Left lung (tissue), 10 donors: ENCODE data around the gene ABHD13. TPM values are rescaled to one million over a fixed set of nuclear protein-coding genes. Genes with fewer than 3 reads are reported as not detected.
A peak's percentile ranks its signal among the peaks of the same experiment; 100 is the strongest.
"Not testable (repeated sequence)": the region's sequence is repeated elsewhere in the genome, so short reads cannot be mapped to it uniquely, and the experiment has no call there.

Source experiments
- ATAC-seq: fragments of 200-7000 bp; cut with Tn5 transposase; one replicate; pipeline ENCODE4 v1.9.1; 2020; ENCODE audit warnings: moderate library complexity
- DNase-seq, 4 donors: peaks; one replicate each; pipeline ENCODE4 v3.0.0-alpha.2; 2013 to 2020
- H3K27ac ChIP-seq, 2 donors: fragments of 200-600 bp; sonication (generic) in 1 of 2; one replicate each; pipeline versions ENCODE4 v1.5.0 to v1.8.0; 2020 to 2021
- H3K27me3 ChIP-seq, 2 donors: fragments of 200-600 bp; sonication (generic) in 1 of 2; one replicate each; pipeline versions ENCODE4 v1.5.0 to v1.8.0; 2020 to 2021
- H3K36me3 ChIP-seq, 2 donors: fragments of 200-600 bp; sonication (generic) in 1 of 2; one replicate each; pipeline versions ENCODE4 v1.5.0 to v1.8.0; 2020 to 2021
- H3K4me1 ChIP-seq, 2 donors: fragments of 200-600 bp; one replicate each; pipeline ENCODE4 v1.8.0; 2021
- H3K4me3 ChIP-seq, 2 donors: fragments of 200-600 bp; sonication (generic) in 1 of 2; one replicate each; pipeline versions ENCODE4 v1.5.0 to v1.8.0; 2020 to 2021; ENCODE audit warnings: mild to moderate bottlenecking in 1 of 2
- H3K9me3 ChIP-seq, 2 donors: fragments of 200-600 bp; sonication (generic) in 1 of 2; one replicate each; pipeline versions ENCODE4 v1.5.0 to v1.8.0; 2020 to 2021
- CTCF ChIP-seq, 2 donors: fragments of 200-600 bp; sonication (generic) in 1 of 2; IDR thresholded peaks; one replicate each; pipeline versions ENCODE4 v1.5.0 to v1.8.0; 2021; ENCODE audit warnings: antibody characterized with exemption in 2 of 2
- intact Hi-C, 2 donors: fragments of 100-400 bp; cut with DNase I; formaldehyde crosslinking; loops; one replicate each; pipeline versions ENCODE4 v1.11.2 to v1.14.2; 2022
- polyA plus RNA-seq, 6 donors: library from polyadenylated mRNA; unstranded; fragments of 120-200 nt; gene quantifications; one replicate each; pipeline ENCODE4 v1.2.1, GENCODE V29; 2013; ENCODE audit not compliant: insufficient read length in 6 of 6
- total RNA-seq, 2 donors: library from RNA; stranded (reverse); fragmentation: NEBNext Ultra II Directional; extraction: Animal tissue kit (Norgen Biotek cat#: 25700); gene quantifications; one replicate each; pipeline ENCODE4 v1.2.1, GENCODE V29; 2021
- donor health status: DM: no; HTN: yes; CAD: no.
- donor health status: DM: no; HTN: no; CAD: no.

The ABHD13 gene
- total and polyA plus RNA-seq, 8 donors: 9.7 to 15.5 (median 13.4) TPM

- peaks cover 0 to 4% of the 10 kb centered on the region in 2 donors for H3K9me3 ChIP-seq
- no peak for ATAC-seq
These were observed 5.3 kb upstream of the ABHD13 start for GRCh38 chr13:108212886-108213285.

GRCh38 chr13:108213946-108214345 lies 4.2 kb upstream of the ABHD13 start:
- Histone ChIP-seq H3K36me3 (peaks cover 0 to 20% of the 10 kb centered on the region in 2 donors), H3K4me3 (peak overlapping the region; percentile 16 to 43), H3K4me1 (peaks cover 0 to 38% of the 10 kb centered on the region in 2 donors), H3K27me3 (no peaks in the 10 kb centered on the region), H3K27ac (peak overlapping the region; percentile 66 to 69), H3K9me3 (peaks cover 0 to 2% of the 10 kb centered on the region in 2 donors)
- DNase-seq (no peak), ATAC-seq (peak; percentile 22)
- no peak for TF ChIP-seq CTCF (IDR thresholded peaks at IDR 0.05)
- intact Hi-C loops: no loop called here

More at GRCh38 chr13:108212886-108213285, 5.3 kb upstream of the ABHD13 start:
- H3K36me3 ChIP-seq: peaks cover 0 to 20% of the 10 kb centered on the region in 2 donors
- no peak for DNase-seq
- TF ChIP-seq CTCF (IDR thresholded peaks at IDR 0.05): no peak
- no peak overlapping the region for H3K4me3 ChIP-seq
- peaks cover 0 to 38% of the 10 kb centered on the region in 2 donors for H3K4me1 ChIP-seq
- intact Hi-C loops: no loop called here
- H3K27me3 ChIP-seq: no peaks in the 10 kb centered on the region
- H3K27ac ChIP-seq: no peak overlapping the region

DNA sequence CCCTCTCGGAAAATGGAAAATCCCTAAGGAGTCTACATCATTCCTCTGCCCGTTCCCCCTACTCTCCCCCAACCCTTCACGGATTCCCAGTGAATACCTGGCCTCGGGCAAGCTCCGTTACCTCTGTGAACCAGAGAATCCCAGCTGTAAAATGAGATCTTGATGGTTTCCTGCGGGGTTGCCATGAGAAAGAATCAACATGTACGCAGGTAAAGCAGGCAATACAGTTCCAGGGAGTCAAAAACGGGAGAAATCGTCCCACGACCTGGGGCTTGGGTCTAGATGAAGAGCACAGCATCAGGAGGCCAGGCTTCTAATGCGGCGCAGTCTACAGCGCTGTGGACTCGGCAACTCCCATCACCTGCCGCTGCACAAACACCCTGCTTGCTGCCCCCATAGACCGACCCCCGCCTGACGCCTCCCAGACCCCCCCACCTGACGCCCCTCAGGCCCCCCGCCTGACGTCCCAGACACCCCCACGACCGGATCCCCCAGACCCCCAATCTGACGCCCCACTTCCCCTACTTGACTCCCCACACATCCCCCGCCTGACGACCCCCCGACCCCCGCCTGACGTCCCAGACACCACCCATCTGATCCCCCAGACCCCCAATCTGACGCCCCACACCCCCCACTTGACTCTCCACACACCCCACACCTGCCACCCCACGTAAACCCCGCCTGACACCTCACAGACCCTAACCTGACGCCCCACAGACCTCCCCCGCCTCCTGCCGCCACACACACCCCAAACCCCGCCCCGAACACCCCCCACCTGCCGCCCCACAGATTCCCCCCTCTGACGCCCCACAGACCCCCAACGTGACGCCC lies 3.5 kb upstream of the ABHD13 start:
- Histone ChIP-seq H3K4me1 (peaks cover 4 to 45% of the 10 kb centered on the region in 2 donors), H3K27me3 (no peaks in the 10 kb centered on the region), H3K27ac (peak overlapping the region; percentile 66 to 69), H3K36me3 (peaks cover 0 to 16% of the 10 kb centered on the region in 2 donors), H3K4me3 (peak overlapping the region; percentile 16 to 43), H3K9me3 (no peaks in the 10 kb centered on the region)
- no peak for TF ChIP-seq CTCF (IDR thresholded peaks at IDR 0.05)
- DNase-seq (peak in 1 of 4 donors; percentile 55), ATAC-seq (peak; percentile 13)
- intact Hi-C loops: no loop called here

- Histone ChIP-seq H3K9me3 (no peaks in the 10 kb centered on the region), H3K36me3 (peaks cover 0 to 8% of the 10 kb centered on the region in 2 donors), H3K27me3 (no peaks in the 10 kb centered on the region), H3K4me3 (peak within 1 kb of the TSS; percentile 21 to 43), H3K27ac (peak within 1 kb of the TSS; percentile 69 to 78), H3K4me1 (peaks cover 8 to 53% of the 10 kb centered on the region in 2 donors)
- peak; percentile 85 to 99 (median 96) for DNase-seq
- ATAC-seq: peak; percentile 72
- intact Hi-C loops: no loop called here
- no peak for TF ChIP-seq CTCF (IDR thresholded peaks at IDR 0.05)
These were observed 2.8 kb upstream of the ABHD13 start, which contains the start of gene LIG4 for GRCh38 chr13:108215436-108215835. TSS of gene LIG4 (minus strand) at chr13:108215536. CDS start at chr13:108211268, 4,268 bp downstream.

DNA sequence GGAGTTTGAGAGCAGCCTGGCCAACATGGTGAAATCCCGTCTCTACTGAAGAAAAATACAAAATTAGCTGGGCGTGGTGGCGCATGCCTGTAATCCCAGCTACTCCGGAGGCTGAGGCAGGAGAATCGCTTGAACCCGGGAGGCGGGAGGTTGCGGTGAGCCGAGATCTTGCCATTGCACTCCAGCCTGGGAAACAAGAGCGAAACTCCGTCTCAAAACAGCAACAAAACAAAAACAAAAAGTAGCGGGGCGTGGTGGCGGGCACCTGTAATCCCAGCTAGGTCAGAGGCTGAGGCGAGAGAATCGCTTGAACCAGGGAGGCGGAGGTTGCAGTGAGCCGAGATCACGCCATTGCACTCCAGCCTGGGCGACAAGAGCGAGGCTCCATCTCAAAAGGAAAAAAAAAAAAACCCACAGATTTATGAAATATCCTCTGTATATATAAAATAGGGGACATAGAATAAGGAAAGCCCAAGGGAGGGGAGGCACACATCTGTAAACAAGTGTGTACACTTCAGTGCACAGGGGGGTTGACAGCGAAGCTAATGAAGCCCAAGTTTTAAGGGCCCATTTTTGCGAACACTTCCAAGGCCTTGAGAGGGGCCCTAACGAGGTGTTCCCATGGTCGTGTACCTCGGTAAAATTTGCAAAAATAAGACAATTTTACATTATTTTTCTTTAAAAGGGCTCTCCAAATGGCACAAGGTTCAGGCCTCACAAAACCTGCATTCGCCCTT lies 717 bp upstream of the ABHD13 start:
- ATAC-seq: peak; percentile 1
- peaks cover 8 to 65% of the 10 kb centered on the region in 2 donors for H3K4me1 ChIP-seq

More for the DNA sequence above, 717 bp upstream of the ABHD13 start:
- H3K27me3 ChIP-seq, H3K9me3 ChIP-seq, intact Hi-C loops, H3K36me3 ChIP-seq: not testable (repeated sequence)
- Histone ChIP-seq H3K4me3 (peak overlapping the region; percentile 88 to 92), H3K27ac (peak overlapping the region; percentile 83 to 85)
- peak in 1 of 4 donors; percentile 42 for DNase-seq
